Trophoblast cell (in vitro differentiated cells and primary cell): ENCODE measurements around the gene NOX5.

Experiments used
- DNase-seq, 2 donors: peaks; one replicate each; pipeline ENCODE4 v3.0.0-alpha.2; 2016
- H2AFZ ChIP-seq: 2 replicates; pipeline ENCODE4 v1.6.1; 2013; ENCODE audit warnings: low read length, moderate library complexity, mild to moderate bottlenecking; ENCODE audit not compliant: insufficient read depth, poor library complexity
- H2AK5ac ChIP-seq: 2 replicates; pipeline ENCODE4 v1.6.1; 2013; ENCODE audit warnings: mild to moderate bottlenecking, low read length
- H2BK120ac ChIP-seq: 2 replicates; pipeline ENCODE4 v1.6.1; 2013; ENCODE audit warnings: low read length, mild to moderate bottlenecking, moderate library complexity; ENCODE audit not compliant: insufficient read depth, poor library complexity
- H2BK12ac ChIP-seq: 2 replicates; pipeline ENCODE4 v1.6.1; 2013; ENCODE audit warnings: mild to moderate bottlenecking, low read length, moderate library complexity
- H2BK5ac ChIP-seq: 2 replicates; pipeline ENCODE4 v1.6.1; 2013; ENCODE audit warnings: low read length, low read depth, moderate library complexity, mild to moderate bottlenecking; ENCODE audit not compliant: poor library complexity
- H3K14ac ChIP-seq: 2 replicates; pipeline ENCODE4 v1.6.1; 2013; ENCODE audit warnings: mild to moderate bottlenecking, low read length
- H3K18ac ChIP-seq: 2 replicates; pipeline ENCODE4 v1.6.1; 2013; ENCODE audit warnings: mild to moderate bottlenecking, low read length
- H3K23ac ChIP-seq: 2 replicates; pipeline ENCODE4 v1.6.1; 2013; ENCODE audit warnings: low read length
- H3K27ac ChIP-seq: 2 replicates; pipeline ENCODE4 v1.5.1; 2013; ENCODE audit warnings: low read depth, mild to moderate bottlenecking, inconsistent platforms, low read length, moderate library complexity
- H3K27me3 ChIP-seq: 2 replicates; pipeline ENCODE4 v1.6.1; 2013; ENCODE audit warnings: inconsistent platforms, mild to moderate bottlenecking, low read length, moderate library complexity; ENCODE audit not compliant: insufficient read depth
- H3K36me3 ChIP-seq, 2 experiments: 1 replicate in 1 of 2; 2 replicates in 1 of 2; pipeline ENCODE4 v1.6.1; 2013; ENCODE audit warnings: low read length in 2 of 2, mild to moderate bottlenecking in 2 of 2, moderate library complexity in 1 of 2; ENCODE audit not compliant: insufficient read depth in 2 of 2, control insufficient read depth in 1 of 2
- H3K4ac ChIP-seq: 2 replicates; pipeline ENCODE4 v1.6.1; 2013; ENCODE audit warnings: low read depth, mild to moderate bottlenecking, low read length, moderate library complexity
- H3K4me1 ChIP-seq, 2 experiments: 1 replicate in 1 of 2; 2 replicates in 1 of 2; pipeline ENCODE4 v1.6.1; 2013; ENCODE audit warnings: low read length in 2 of 2, mild to moderate bottlenecking in 2 of 2, moderate library complexity in 1 of 2; ENCODE audit not compliant: insufficient read depth in 2 of 2, control insufficient read depth in 1 of 2
- H3K4me2 ChIP-seq: 2 replicates; pipeline ENCODE4 v1.6.1; 2013; ENCODE audit warnings: inconsistent platforms, mild to moderate bottlenecking, low read length, moderate library complexity
- H3K4me3 ChIP-seq: 2 replicates; pipeline ENCODE4 v1.5.1; 2013; ENCODE audit warnings: mild to moderate bottlenecking, low read depth, low read length, inconsistent platforms
- H3K79me1 ChIP-seq: one replicate; pipeline ENCODE4 v1.6.1; 2013; ENCODE audit warnings: low read length
- H3K79me2 ChIP-seq: 2 replicates; pipeline ENCODE4 v1.6.1; 2013; ENCODE audit warnings: low read length, mild to moderate bottlenecking; ENCODE audit not compliant: control insufficient read depth, insufficient read depth, poor library complexity
- H3K9ac ChIP-seq: 2 replicates; pipeline ENCODE4 v1.6.1; 2013; ENCODE audit warnings: mild to moderate bottlenecking, low read length
- H3K9me3 ChIP-seq: 2 replicates; pipeline ENCODE4 v1.6.1; 2013; ENCODE audit warnings: low read depth, mild to moderate bottlenecking, control low read depth, inconsistent platforms, low read length; ENCODE audit not compliant: insufficient read depth
- H4K12ac ChIP-seq: 2 replicates; pipeline ENCODE4 v1.6.1; 2013; ENCODE audit warnings: low read depth, mild to moderate bottlenecking, low read length, moderate library complexity
- H4K8ac ChIP-seq: 2 replicates; pipeline ENCODE4 v1.6.1; 2013; ENCODE audit warnings: low read depth, mild to moderate bottlenecking, low read length, moderate library complexity
- H4K91ac ChIP-seq: one replicate; pipeline ENCODE4 v1.6.1; 2013; ENCODE audit warnings: low read depth, mild to moderate bottlenecking, low read length, moderate library complexity
- WGBS: extraction: QIAGEN DNeasy Blood & Tissue Kit; methylation state at CpG from one replicate; pipeline ENCODE4 v1.1.7; 2013; ENCODE audit warnings: missing lambda C conversion rate; ENCODE audit not compliant: insufficient read length, insufficient coverage; ENCODE audit errors: extremely low coverage; 5-methylcytosine and 5-hydroxymethylcytosine counted together

The NOX5 gene

DNA sequence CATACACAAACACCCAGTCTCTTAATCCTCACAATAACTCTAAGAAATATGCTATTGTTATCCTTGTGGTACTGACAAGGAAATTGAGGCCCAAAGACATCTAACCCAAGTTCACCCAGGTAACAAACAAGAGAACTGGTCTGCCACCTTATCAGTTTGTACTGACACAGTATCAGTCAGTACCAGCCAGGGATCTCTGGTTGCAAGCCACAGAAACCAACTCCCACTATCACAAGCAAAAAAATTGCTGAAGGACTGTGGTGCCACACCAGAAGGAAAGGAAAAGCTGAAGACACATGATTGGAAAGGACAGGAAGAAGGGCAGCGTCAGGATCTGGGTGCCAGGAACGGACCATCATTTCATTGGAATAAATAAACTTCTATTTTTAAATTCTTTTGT, 82.1 kb downstream of the NOX5 start:
- no peaks in the 10 kb centered on the region for H3K27me3 ChIP-seq
- H2AK5ac ChIP-seq: no peak overlapping the region
- no peak overlapping the region for H3K9ac ChIP-seq
- no peak for DNase-seq
- H3K23ac ChIP-seq: no peak overlapping the region
- H2BK120ac ChIP-seq: no peak overlapping the region
- no peaks in the 10 kb centered on the region for H3K79me1 ChIP-seq
- H3K14ac ChIP-seq: no peak overlapping the region
- H3K4me3 ChIP-seq: no peak overlapping the region
- H2BK12ac ChIP-seq: no peak overlapping the region
- no peak overlapping the region for H3K27ac ChIP-seq
- no peak overlapping the region for H4K8ac ChIP-seq
- no CpG with 5 or more reads among the region's 2 CpGs for WGBS
- no peak overlapping the region for H2BK5ac ChIP-seq
- H3K79me2 ChIP-seq: no peaks in the 10 kb centered on the region
- no peak overlapping the region for H3K4me2 ChIP-seq
- H3K4me1 ChIP-seq: peaks cover 10% of the 10 kb centered on the region in 2 experiments
- H2AFZ ChIP-seq: no peak overlapping the region
- no peak overlapping the region for H3K4ac ChIP-seq
- no peak overlapping the region for H4K12ac ChIP-seq
- peaks cover 2% of the 10 kb centered on the region for H3K9me3 ChIP-seq
- H3K18ac ChIP-seq: no peak overlapping the region
- H4K91ac ChIP-seq: no peak overlapping the region
- H3K36me3 ChIP-seq: peaks cover 0 to 2% of the 10 kb centered on the region in 2 experiments

DNA sequence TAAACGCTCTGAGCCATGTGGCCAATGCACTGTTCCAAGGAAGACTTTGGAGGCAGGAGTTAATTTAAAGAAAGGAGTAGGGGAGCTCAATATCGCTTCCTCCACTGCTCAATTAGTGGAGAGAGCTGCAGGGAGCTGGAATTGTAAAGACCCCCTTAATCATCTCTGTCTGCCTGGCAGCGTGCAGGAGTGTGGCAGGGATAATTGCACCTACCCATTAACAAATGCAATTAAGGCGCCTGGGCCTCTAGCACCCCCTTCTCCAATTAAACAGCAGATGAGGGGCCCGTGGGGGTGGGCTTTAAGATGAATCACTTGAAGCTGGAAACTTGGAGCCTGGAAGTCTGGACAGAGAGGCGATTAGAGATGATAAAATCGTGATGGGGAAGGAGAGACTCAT, 84.3 kb downstream of the NOX5 start:
- Histone ChIP-seq H3K27me3 (no peaks in the 10 kb centered on the region), H2BK120ac (no peak overlapping the region), H2AFZ (no peak overlapping the region), H2BK5ac (no peak overlapping the region), H3K36me3 (peaks cover 0 to 2% of the 10 kb centered on the region in 2 experiments), H3K4me1 (peaks cover 1 to 2% of the 10 kb centered on the region in 2 experiments), H3K79me2 (no peaks in the 10 kb centered on the region), H3K79me1 (no peaks in the 10 kb centered on the region), H4K91ac (no peak overlapping the region), H3K4ac (no peak overlapping the region), H3K18ac (no peak overlapping the region), H3K27ac (no peak overlapping the region), H2BK12ac (no peak overlapping the region), H4K8ac (no peak overlapping the region), H4K12ac (no peak overlapping the region), H3K4me3 (no peak overlapping the region), H3K14ac (no peak overlapping the region), H3K9me3 (peaks cover 2% of the 10 kb centered on the region), H3K4me2 (no peak overlapping the region), H2AK5ac (no peak overlapping the region), H3K23ac (no peak overlapping the region), H3K9ac (no peak overlapping the region)
- no CpG with 5 or more reads among the region's 7 CpGs for WGBS
- no peak for DNase-seq

DNA sequence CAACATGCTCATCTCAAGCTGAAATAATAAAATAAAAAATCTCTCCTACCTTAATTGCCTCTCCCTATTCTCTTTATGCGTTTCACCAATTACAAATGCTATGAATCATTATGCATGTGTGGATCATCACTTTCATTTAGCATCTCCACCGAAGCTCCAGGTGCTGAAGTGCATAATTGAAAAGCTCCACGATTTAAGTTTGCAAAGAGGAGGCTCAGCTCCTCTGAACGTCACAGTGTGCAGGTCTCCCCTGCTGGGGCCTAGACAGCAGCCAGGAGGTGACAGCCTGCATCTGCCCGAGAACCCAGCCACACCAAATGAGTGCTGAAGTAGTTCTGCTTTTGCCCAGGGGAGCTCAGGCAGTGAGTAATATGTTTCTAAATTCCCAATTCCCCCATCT, 85.4 kb downstream of the NOX5 start:
- Histone ChIP-seq H3K4me1 (no peaks in the 10 kb centered on the region), H3K18ac (no peak overlapping the region), H3K4me3 (no peak overlapping the region), H3K79me2 (no peaks in the 10 kb centered on the region), H3K14ac (no peak overlapping the region), H2BK5ac (no peak overlapping the region), H3K27ac (no peak overlapping the region), H3K79me1 (no peaks in the 10 kb centered on the region), H2AK5ac (no peak overlapping the region), H3K4ac (no peak overlapping the region), H3K27me3 (no peaks in the 10 kb centered on the region), H3K4me2 (no peak overlapping the region), H4K91ac (no peak overlapping the region), H4K8ac (no peak overlapping the region), H3K23ac (no peak overlapping the region), H2AFZ (no peak overlapping the region), H3K9ac (no peak overlapping the region), H2BK120ac (no peak overlapping the region), H2BK12ac (no peak overlapping the region), H3K9me3 (no peaks in the 10 kb centered on the region), H4K12ac (no peak overlapping the region), H3K36me3 (no peaks in the 10 kb centered on the region)
- no peak for DNase-seq
- WGBS: 100% methylated on average over 1 of the region's 5 CpGs

DNA sequence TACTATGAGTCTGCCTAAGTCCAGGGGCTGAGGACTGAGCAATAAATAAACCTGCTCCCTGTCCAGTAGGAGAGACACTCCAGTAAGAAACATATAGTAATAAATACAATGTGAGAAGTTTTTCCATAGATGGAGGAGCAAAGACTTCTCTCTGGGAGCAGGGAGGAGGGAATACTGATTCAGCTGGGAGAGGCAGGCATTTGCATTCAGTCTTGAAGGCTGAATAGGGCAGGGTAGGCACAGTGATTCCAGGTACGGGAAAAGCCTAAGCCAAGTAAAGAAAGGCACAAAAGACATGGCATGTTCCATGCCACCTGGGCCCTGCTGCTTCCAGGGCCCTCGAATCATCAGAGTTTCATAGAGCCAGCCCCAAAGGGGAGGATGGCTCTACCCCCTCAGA, 86.3 kb downstream of the NOX5 start:
- Histone ChIP-seq H3K27me3 (no peaks in the 10 kb centered on the region), H3K18ac (no peak overlapping the region), H4K8ac (no peak overlapping the region), H3K9me3 (no peaks in the 10 kb centered on the region), H3K9ac (no peak overlapping the region), H3K27ac (no peak overlapping the region), H3K4me1 (no peaks in the 10 kb centered on the region), H3K14ac (no peak overlapping the region), H3K79me2 (no peaks in the 10 kb centered on the region), H3K4me2 (no peak overlapping the region), H2AK5ac (no peak overlapping the region), H4K91ac (no peak overlapping the region), H3K23ac (no peak overlapping the region), H3K36me3 (no peaks in the 10 kb centered on the region), H2BK12ac (no peak overlapping the region), H3K4ac (no peak overlapping the region), H2BK120ac (no peak overlapping the region), H3K79me1 (no peaks in the 10 kb centered on the region), H4K12ac (no peak overlapping the region), H3K4me3 (no peak overlapping the region), H2AFZ (no peak overlapping the region), H2BK5ac (no peak overlapping the region)
- no peak for DNase-seq
- WGBS: no CpG with 5 or more reads among the region's 2 CpGs
